PC-3 (cell line): ENCODE results near the gene METTL9. TPM values are rescaled to one million over a fixed set of nuclear protein-coding genes. Genes with fewer than 3 reads are reported as not detected.

Experiments used
- ATAC-seq: fragments of 200-7000 bp; cut with Tn5 transposase; 2 replicates; pipeline ENCODE4 v1.9.1; 2020; ENCODE audit warnings: mild to moderate bottlenecking, moderate library complexity
- BruUV-seq: library from RNA; stranded (reverse); fragments of 400-500 nt; replicated peaks from 2 replicates; lab custom pipeline; 2021; lab: Mats Ljungman, UMichigan
- CTCF ChIA-PET: fragments of 300-600 bp; sonication (Branson Sonifier 250); formaldehyde crosslinking; loops from one replicate; lab custom pipeline; 2022; ENCODE audit warnings: antibody characterized with exemption; lab: Charles Lee
- POLR2A ChIA-PET: fragments of 300-600 bp; sonication (Branson Sonifier 250); formaldehyde crosslinking; loops from one replicate; lab custom pipeline; 2022; ENCODE audit warnings: antibody characterized with exemption; ENCODE audit not compliant: unreplicated experiment; lab: Charles Lee
- DNase-seq: peaks from one replicate; pipeline ENCODE4 v3.0.0-alpha.2; 2015
- H2AFZ ChIP-seq: fragments of 300-600 bp; sonication (generic); 2 replicates; pipeline ENCODE4 v1.6.0; 2016; ENCODE audit warnings: antibody characterized with exemption, low read length
- H3F3A ChIP-seq: fragments of 300-600 bp; sonication (generic); one replicate; pipeline ENCODE4 v1.6.0; 2017; ENCODE audit warnings: antibody characterized with exemption, low read length, control low read depth, mild to moderate bottlenecking; ENCODE audit not compliant: unreplicated experiment
- H3K27ac ChIP-seq: fragments of 300-600 bp; sonication (generic); 2 replicates; pipeline ENCODE4 v1.5.1; 2016; ENCODE audit warnings: mild to moderate bottlenecking, low read length
- H3K27me3 ChIP-seq: fragments of 300-600 bp; sonication (generic); 2 replicates; pipeline ENCODE4 v1.6.1; 2016; ENCODE audit warnings: low read length, mixed read lengths
- H3K36me3 ChIP-seq: fragments of 300-600 bp; sonication (generic); 2 replicates; pipeline ENCODE4 v1.6.1; 2016; ENCODE audit warnings: low read depth, mixed run types, low read length, mixed read lengths
- H3K4me1 ChIP-seq: fragments of 300-600 bp; sonication (generic); 2 replicates; pipeline ENCODE4 v1.5.1; 2016; ENCODE audit warnings: low read length; ENCODE audit not compliant: insufficient read depth
- H3K4me2 ChIP-seq: fragments of 300-600 bp; sonication (generic); 2 replicates; pipeline ENCODE4 v1.6.0; 2016; ENCODE audit warnings: low read length
- H3K4me3 ChIP-seq: fragments of 300-600 bp; sonication (generic); 2 replicates; pipeline ENCODE4 v1.5.1; 2016; ENCODE audit warnings: mild to moderate bottlenecking, low read length, mixed read lengths
- H3K79me2 ChIP-seq: fragments of 300-600 bp; sonication (generic); 2 replicates; pipeline ENCODE4 v1.6.1; 2017; ENCODE audit warnings: low read length, mixed read lengths
- H3K9ac ChIP-seq: fragments of 300-600 bp; sonication (generic); 2 replicates; pipeline ENCODE4 v1.6.0; 2016; ENCODE audit warnings: mild to moderate bottlenecking, low read length
- H3K9me2 ChIP-seq: fragments of 300-600 bp; sonication (generic); replicated peaks from 2 replicates; pipeline ENCODE4 v1.6.1; 2016; ENCODE audit warnings: mixed run types, low read length, mixed read lengths
- H3K9me3 ChIP-seq: fragments of 300-600 bp; sonication (generic); 2 replicates; pipeline ENCODE4 v1.6.1; 2016; ENCODE audit warnings: low read length, mixed read lengths
- H4K20me1 ChIP-seq: fragments of 300-600 bp; sonication (generic); 2 replicates; pipeline ENCODE4 v1.6.1; 2016; ENCODE audit warnings: low read length, mixed read lengths
- EZH2 ChIP-seq: fragments of 300-600 bp; sonication (generic); IDR thresholded peaks from one replicate; pipeline ENCODE4 v1.6.1; 2017; ENCODE audit warnings: antibody characterized with exemption, mild to moderate bottlenecking, low read length; ENCODE audit not compliant: unreplicated experiment
- EZH2phosphoT487 ChIP-seq: fragments of 300-600 bp; sonication (generic); IDR thresholded peaks from 2 replicates; pipeline ENCODE4 v1.6.1; 2018; ENCODE audit warnings: mild to moderate bottlenecking, antibody characterized with exemption, low read length, borderline replicate concordance
- intact Hi-C: fragments of 100-400 bp; cut with micrococcal nuclease; formaldehyde crosslinking; loops from 2 replicates; pipeline ENCODE4 v1.9.0; 2023
- total RNA-seq: library from RNA; depleted of rRNA; stranded (reverse); fragments of >200 nt; gene quantifications from 2 replicates; pipeline ENCODE4 v1.2.3, GENCODE V29; 2014; rRNA removed
- TF ChIP-seq, protein P1 (sequence below): fragments of 300-600 bp; sonication (generic); conservative IDR thresholded peaks from 2 replicates; pipeline ENCODE4 v1.5.1; 2017; ENCODE audit warnings: antibody characterized with exemption, low read depth, mild to moderate bottlenecking, low read length

METTL9 gene
- total RNA-seq, 1 experiment from 2014 or later: 133 TPM

DNA sequence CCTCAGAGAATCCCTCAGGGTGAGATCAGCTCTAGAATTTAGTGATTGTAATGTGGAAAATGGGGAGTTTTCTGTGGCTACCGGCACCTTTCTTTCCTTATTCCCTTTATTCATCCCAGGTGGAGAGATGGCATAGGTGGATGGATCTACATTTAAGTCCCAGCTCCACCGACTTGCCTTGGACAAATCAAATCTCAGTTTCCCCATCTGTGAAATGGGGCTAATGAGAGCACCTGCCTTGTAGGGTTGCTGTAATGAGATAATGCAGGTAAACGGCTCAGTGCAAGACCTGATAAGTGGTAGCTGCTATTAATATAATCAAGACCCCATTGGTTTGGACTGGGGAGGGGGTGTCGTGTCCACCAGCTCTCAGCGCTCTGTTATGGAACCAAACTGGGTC lies 104.9 kb downstream of the METTL9 start:
- BruUV-seq: no TSS peak
- H3K9me2 ChIP-seq: no peaks in the 10 kb centered on the region
- no peaks in the 10 kb centered on the region for H3K4me1 ChIP-seq
- ChIA-PET POLR2A (no interaction called here), CTCF (no interaction called here)
- no peaks in the 10 kb centered on the region for H4K20me1 ChIP-seq
- H3F3A ChIP-seq: no peaks in the 10 kb centered on the region
- H3K27me3 ChIP-seq: no peaks in the 10 kb centered on the region
- H3K79me2 ChIP-seq: no peaks in the 10 kb centered on the region
- intact Hi-C loops: no loop called here
- no peaks in the 10 kb centered on the region for H3K9me3 ChIP-seq
- H2AFZ ChIP-seq: no peak overlapping the region
- H3K4me2 ChIP-seq: no peak overlapping the region
- TF ChIP-seq EZH2 (no peak), EZH2phosphoT487 (no peak)
- TF ChIP-seq, protein P1, sequence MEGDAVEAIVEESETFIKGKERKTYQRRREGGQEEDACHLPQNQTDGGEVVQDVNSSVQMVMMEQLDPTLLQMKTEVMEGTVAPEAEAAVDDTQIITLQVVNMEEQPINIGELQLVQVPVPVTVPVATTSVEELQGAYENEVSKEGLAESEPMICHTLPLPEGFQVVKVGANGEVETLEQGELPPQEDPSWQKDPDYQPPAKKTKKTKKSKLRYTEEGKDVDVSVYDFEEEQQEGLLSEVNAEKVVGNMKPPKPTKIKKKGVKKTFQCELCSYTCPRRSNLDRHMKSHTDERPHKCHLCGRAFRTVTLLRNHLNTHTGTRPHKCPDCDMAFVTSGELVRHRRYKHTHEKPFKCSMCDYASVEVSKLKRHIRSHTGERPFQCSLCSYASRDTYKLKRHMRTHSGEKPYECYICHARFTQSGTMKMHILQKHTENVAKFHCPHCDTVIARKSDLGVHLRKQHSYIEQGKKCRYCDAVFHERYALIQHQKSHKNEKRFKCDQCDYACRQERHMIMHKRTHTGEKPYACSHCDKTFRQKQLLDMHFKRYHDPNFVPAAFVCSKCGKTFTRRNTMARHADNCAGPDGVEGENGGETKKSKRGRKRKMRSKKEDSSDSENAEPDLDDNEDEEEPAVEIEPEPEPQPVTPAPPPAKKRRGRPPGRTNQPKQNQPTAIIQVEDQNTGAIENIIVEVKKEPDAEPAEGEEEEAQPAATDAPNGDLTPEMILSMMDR: no peak
- no peak overlapping the region for H3K9ac ChIP-seq
- H3K4me3 ChIP-seq: no peak overlapping the region
- H3K27ac ChIP-seq: no peak overlapping the region
- DNase-seq: no peak
- no peak for ATAC-seq
- no peaks in the 10 kb centered on the region for H3K36me3 ChIP-seq

DNA sequence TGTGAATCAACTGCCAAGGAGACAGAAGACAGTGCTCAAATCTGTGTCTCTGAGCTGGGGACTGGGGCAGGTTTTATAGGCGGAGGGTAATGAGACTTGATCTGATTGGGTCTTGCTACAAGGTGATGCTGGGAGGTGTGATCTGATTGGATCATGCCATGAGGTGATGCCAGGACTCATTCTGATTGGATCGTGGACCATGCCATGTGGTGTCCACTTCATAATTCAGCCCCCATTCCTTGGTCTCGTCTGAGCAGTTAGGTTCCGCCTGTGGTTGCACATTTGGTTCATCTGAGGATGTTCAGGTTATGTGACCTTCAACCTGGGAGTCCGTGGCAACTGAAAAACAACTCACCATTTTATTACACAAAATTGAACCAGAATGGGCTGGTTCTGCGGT lies 105.4 kb downstream of the METTL9 start:
- POLR2A ChIA-PET: no interaction called here
- Histone ChIP-seq H3K79me2 (no peaks in the 10 kb centered on the region), H3F3A (no peaks in the 10 kb centered on the region), H3K27ac (no peak overlapping the region), H3K27me3 (no peaks in the 10 kb centered on the region), H3K9me2 (no peaks in the 10 kb centered on the region), H4K20me1 (no peaks in the 10 kb centered on the region), H3K4me3 (no peak overlapping the region), H2AFZ (no peak overlapping the region), H3K4me2 (no peak overlapping the region), H3K36me3 (no peaks in the 10 kb centered on the region), H3K9ac (no peak overlapping the region), H3K4me1 (no peaks in the 10 kb centered on the region), H3K9me3 (no peaks in the 10 kb centered on the region)
- ATAC-seq: no peak
- intact Hi-C loops: no loop called here
- no peak for DNase-seq
- TF ChIP-seq, protein P1: no peak
- no peak for TF ChIP-seq EZH2phosphoT487
- no peak for TF ChIP-seq EZH2
- BruUV-seq: no TSS peak
- CTCF ChIA-PET: no interaction called here

Other genes starting within 250 kb of the METTL9 start
- gene IGSF6, start 53.0 kb downstream of the METTL9 start, total RNA-seq: 0.36 TPM in 1 of 2 replicates, not detected in the other
- not detected in 2 replicates for gene OTOA, start 64.4 kb downstream of the METTL9 start, total RNA-seq